Mesothelial cell of epicardium (in vitro differentiated cells): ENCODE data around the gene NRF1. TPM values are rescaled to one million over a fixed set of nuclear protein-coding genes. Genes with fewer than 3 reads are reported as not detected.

ENCODE experiments used
- DNase-seq, 2 experiments: peaks; one replicate each; pipeline ENCODE4 v3.0.0; 2021; ENCODE audit warnings: low spot score in 2 of 2; ENCODE audit not compliant: unreplicated experiment in 2 of 2
- H3K27ac Mint-ChIP-seq: 2 replicates; pipeline ENCODE4 v1.8.0; 2021; ENCODE audit warnings: mixed read lengths
- H3K27me3 Mint-ChIP-seq: 2 replicates; pipeline ENCODE4 v1.8.0; 2021; ENCODE audit warnings: low read depth, mixed read lengths
- H3K36me3 Mint-ChIP-seq: 2 replicates; pipeline ENCODE4 v1.8.0; 2021; ENCODE audit warnings: mixed read lengths
- H3K4me1 Mint-ChIP-seq: 2 replicates; pipeline ENCODE4 v1.8.0; 2021; ENCODE audit warnings: mixed read lengths
- H3K4me3 Mint-ChIP-seq: 2 replicates; pipeline ENCODE4 v1.8.0; 2021; ENCODE audit warnings: mild to moderate bottlenecking, moderate library complexity, mixed read lengths
- H3K9me3 Mint-ChIP-seq: 2 replicates; pipeline ENCODE4 v1.8.0; 2021; ENCODE audit warnings: mixed read lengths
- total RNA-seq: library from RNA; stranded (reverse); gene quantifications from 3 replicates; pipeline ENCODE4 v1.2.1, GENCODE V29; 2021
- TF ChIP-seq, protein P1 (sequence below): fragments of 200-600 bp; sonication (generic); IDR thresholded peaks from one replicate; pipeline ENCODE4 v1.5.0; 2021; ENCODE audit warnings: antibody characterized with exemption; ENCODE audit not compliant: unreplicated experiment

NRF1 gene
- total RNA-seq, 1 donor from 2014 or later: 26.3 TPM

DNA sequence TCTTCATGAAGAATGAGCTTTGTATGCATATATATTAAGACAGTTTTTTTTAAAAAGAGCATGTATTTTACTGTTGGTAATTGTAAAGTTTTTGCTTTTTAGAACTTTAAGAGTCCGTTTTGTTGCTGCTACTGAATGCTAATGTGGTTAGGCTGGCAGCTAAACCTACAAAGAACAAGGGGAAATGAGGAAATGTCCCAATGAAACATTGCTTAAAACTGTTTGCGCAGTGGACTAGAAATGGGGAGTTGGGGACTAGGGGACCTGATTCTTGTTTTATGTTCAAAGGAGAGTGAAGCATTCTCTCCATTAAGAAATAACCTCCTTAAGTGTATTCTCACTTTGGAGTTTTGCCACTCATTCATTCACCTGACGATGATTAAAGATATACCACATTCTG is 5.7 kb downstream of the NRF1 start:
- no peak for DNase-seq
- peaks cover 4% of the 10 kb centered on the region for H3K9me3 Mint-ChIP-seq
- TF ChIP-seq, protein P1, sequence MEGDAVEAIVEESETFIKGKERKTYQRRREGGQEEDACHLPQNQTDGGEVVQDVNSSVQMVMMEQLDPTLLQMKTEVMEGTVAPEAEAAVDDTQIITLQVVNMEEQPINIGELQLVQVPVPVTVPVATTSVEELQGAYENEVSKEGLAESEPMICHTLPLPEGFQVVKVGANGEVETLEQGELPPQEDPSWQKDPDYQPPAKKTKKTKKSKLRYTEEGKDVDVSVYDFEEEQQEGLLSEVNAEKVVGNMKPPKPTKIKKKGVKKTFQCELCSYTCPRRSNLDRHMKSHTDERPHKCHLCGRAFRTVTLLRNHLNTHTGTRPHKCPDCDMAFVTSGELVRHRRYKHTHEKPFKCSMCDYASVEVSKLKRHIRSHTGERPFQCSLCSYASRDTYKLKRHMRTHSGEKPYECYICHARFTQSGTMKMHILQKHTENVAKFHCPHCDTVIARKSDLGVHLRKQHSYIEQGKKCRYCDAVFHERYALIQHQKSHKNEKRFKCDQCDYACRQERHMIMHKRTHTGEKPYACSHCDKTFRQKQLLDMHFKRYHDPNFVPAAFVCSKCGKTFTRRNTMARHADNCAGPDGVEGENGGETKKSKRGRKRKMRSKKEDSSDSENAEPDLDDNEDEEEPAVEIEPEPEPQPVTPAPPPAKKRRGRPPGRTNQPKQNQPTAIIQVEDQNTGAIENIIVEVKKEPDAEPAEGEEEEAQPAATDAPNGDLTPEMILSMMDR: no peak
- no peak overlapping the region for H3K27ac Mint-ChIP-seq
- no peak overlapping the region for H3K4me3 Mint-ChIP-seq
- peaks cover 17% of the 10 kb centered on the region for H3K4me1 Mint-ChIP-seq
- H3K36me3 Mint-ChIP-seq: peaks cover 3% of the 10 kb centered on the region
- no peaks in the 10 kb centered on the region for H3K27me3 Mint-ChIP-seq

DNA sequence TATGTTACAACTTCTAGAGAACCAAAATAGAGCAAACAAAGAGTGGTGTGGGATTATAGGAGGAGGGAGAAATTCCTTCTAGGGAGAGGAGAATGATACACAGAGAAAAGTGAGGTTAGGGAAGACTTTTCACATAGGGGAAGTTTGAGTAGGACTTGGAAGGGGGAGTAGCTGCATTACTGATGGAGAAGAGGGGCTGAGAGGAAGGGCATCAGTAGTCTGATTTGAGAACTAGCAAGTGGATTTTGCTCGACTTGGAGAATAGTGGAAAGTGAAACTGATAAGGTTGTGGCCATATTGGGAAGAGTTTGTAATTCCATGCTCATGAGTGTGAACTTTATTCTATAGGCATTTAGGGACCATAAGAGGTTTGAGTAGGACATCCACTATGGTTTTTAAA is 6.1 kb downstream of the NRF1 start:
- DNase-seq: no peak
- Mint-ChIP-seq H3K27me3 (no peaks in the 10 kb centered on the region), H3K36me3 (peaks cover 3% of the 10 kb centered on the region), H3K4me3 (no peak overlapping the region), H3K4me1 (peaks cover 17% of the 10 kb centered on the region), H3K27ac (no peak overlapping the region), H3K9me3 (peaks cover 4% of the 10 kb centered on the region)
- TF ChIP-seq, protein P1: no peak

- no peaks in the 10 kb centered on the region for H3K36me3 Mint-ChIP-seq
- H3K27ac Mint-ChIP-seq: no peak overlapping the region
- H3K4me3 Mint-ChIP-seq: no peak overlapping the region
- no peaks in the 10 kb centered on the region for H3K9me3 Mint-ChIP-seq
- DNase-seq: no peak
- no peaks in the 10 kb centered on the region for H3K27me3 Mint-ChIP-seq
- H3K4me1 Mint-ChIP-seq: no peaks in the 10 kb centered on the region
- TF ChIP-seq, protein P1: no peak
Measured at GRCh38 chr7:129626896-129627295, 15.4 kb downstream of the NRF1 start.

DNA sequence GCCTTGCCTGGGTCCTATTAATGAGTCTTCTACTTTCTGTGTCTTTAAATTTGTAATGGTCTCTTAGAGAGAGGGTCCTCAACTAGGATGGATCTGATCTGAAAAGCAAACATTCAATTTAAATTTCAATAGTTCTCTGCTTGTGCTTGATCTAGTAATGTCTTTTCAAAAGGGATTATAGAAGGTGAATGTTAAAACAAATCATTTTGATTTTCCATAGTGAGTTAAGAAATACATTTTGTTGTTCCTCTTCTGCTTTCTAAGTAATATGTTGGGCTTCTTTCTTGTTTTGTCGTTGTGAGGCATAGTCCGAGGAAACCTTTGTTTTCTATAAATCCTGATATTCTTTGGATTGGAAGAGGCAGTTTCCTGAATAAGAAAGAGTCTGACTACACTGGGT is 18.8 kb downstream of the NRF1 start:
- no peak for DNase-seq
- no peak overlapping the region for H3K27ac Mint-ChIP-seq
- no peaks in the 10 kb centered on the region for H3K4me1 Mint-ChIP-seq
- no peak overlapping the region for H3K4me3 Mint-ChIP-seq
- no peaks in the 10 kb centered on the region for H3K27me3 Mint-ChIP-seq
- H3K36me3 Mint-ChIP-seq: peaks cover 7% of the 10 kb centered on the region
- H3K9me3 Mint-ChIP-seq: peaks cover 4% of the 10 kb centered on the region
- TF ChIP-seq, protein P1: no peak

DNA sequence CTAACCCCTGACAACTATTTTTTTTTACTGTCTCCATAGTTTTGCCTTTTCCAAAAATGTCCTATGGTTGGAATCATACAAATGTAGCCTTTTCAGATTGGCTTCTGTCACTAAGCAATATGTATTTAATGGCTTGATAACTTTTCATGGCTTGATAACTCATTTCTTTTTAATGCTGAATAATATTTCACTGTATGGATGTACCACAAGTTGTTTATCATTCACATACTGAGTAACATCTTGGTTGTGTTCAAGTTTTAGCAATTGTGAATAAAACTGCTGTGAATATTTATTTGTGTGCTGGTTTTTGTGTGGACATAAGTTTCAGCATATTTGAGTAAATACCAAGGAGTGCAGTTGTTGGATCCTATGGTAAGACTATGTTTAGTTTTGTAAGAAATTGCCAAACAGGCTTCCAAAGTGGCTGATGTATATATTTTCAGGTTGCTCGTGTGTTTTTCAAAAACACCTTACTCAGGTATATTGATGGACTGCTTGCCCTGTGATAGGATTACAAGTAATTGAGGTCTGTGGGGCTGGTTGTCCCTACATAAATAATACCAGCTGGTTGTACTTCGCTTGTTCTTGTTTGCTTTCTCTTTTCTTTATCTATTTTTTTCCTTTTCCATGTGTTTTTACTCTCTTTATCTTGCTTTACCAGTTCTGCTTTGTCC is 23.0 kb downstream of the NRF1 start:
- Mint-ChIP-seq H3K27ac (peak overlapping the region; percentile 17), H3K27me3 (no peaks in the 10 kb centered on the region), H3K36me3 (peaks cover 7% of the 10 kb centered on the region), H3K4me3 (no peak overlapping the region), H3K4me1 (peaks cover 1% of the 10 kb centered on the region), H3K9me3 (peaks cover 4% of the 10 kb centered on the region)
- TF ChIP-seq, protein P1: no peak
- no peak for DNase-seq
